GM12878 (cell line): ENCODE results near the gene PRM1. TPM values are rescaled to one million over a fixed set of nuclear protein-coding genes. Genes with fewer than 3 reads are reported as not detected.
A peak's percentile ranks its signal among the peaks of the same experiment; 100 is the strongest.

Experiments
- BRCA1 ChIP-seq: IDR thresholded peaks from 2 replicates; pipeline ENCODE4 v1.6.1; 2011; ENCODE audit warnings: low read depth, low read length, improper control_type of control experiment
- ESRRA ChIP-seq: IDR thresholded peaks from 2 replicates; pipeline ENCODE4 v1.6.1; 2012; ENCODE audit warnings: mild to moderate bottlenecking, low read length, improper control_type of control experiment
- HDGF ChIP-seq: fragments of 450-650 bp; IDR thresholded peaks from 2 replicates; pipeline ENCODE4 v1.6.1; 2016; ENCODE audit warnings: antibody characterized with exemption
- SMAD5 ChIP-seq: IDR thresholded peaks from 2 replicates; pipeline ENCODE4 v1.6.1; 2016; ENCODE audit warnings: antibody characterized with exemption, low read depth
- SREBF1 ChIP-seq: IDR thresholded peaks from 2 replicates; pipeline ENCODE4 v1.6.1; 2012; ENCODE audit warnings: mild to moderate bottlenecking, low read length
- polyA plus RNA-seq, 11 experiments: library from polyadenylated mRNA; depleted of rRNA in 4 of 11; unstranded in 6 of 11; stranded (reverse) in 5 of 11; fragments of >200 nt; fragmentation: Nextera tagmentation in 4 of 11; fragmentation: Illumina TruSeq in 1 of 11; extraction: Ambion mirVana in 4 of 11; extraction: Trizol in 1 of 11; gene quantifications; 1 replicate in 1 of 11; 2 replicates in 10 of 11; pipeline versions ENCODE4 v1.2.1 to v1.2.3, GENCODE V29; 2011 to 2016; ENCODE audit warnings: inconsistent platforms in 2 of 11, missing spikeins in 2 of 11, low read depth in 1 of 11
- total RNA-seq, 4 experiments: library from RNA; depleted of rRNA in 3 of 4; stranded (reverse); fragments of >200 nt in 3 of 4; fragmentation: Illumina TruSeq in 1 of 4; extraction: Trizol in 1 of 4; gene quantifications; 2 replicates each; pipeline versions ENCODE4 v1.2.1 to v1.2.3, GENCODE V29; 2013 to 2021
- TF ChIP-seq, protein P1 (sequence below): IDR thresholded peaks from 2 replicates; pipeline ENCODE4 v1.6.1; 2011; ENCODE audit warnings: borderline replicate concordance, low read depth, mild to moderate bottlenecking, moderate library complexity, low read length; ENCODE audit not compliant: insufficient read depth, poor library complexity, severe bottlenecking
- TF ChIP-seq, protein P2 (sequence below): fragments of 450-650 bp; IDR thresholded peaks from 2 replicates; pipeline ENCODE4 v1.6.1; 2014; ENCODE audit warnings: mild to moderate bottlenecking
- TF ChIP-seq, protein P3 (sequence below): fragments of 450-650 bp; IDR thresholded peaks from 2 replicates; pipeline ENCODE4 v1.6.1; 2017; ENCODE audit warnings: mild to moderate bottlenecking, moderate library complexity
- TF ChIP-seq, protein P4 (sequence below): fragments of 450-650 bp; IDR thresholded peaks from 2 replicates; pipeline ENCODE4 v1.6.1; 2016; ENCODE audit warnings: mild to moderate bottlenecking
- TF ChIP-seq, protein P5 (sequence below): IDR thresholded peaks from 2 replicates; pipeline ENCODE4 v1.6.1; 2012; ENCODE audit warnings: improper control_type of control experiment, low read depth, low read length; ENCODE audit not compliant: insufficient replicate concordance
- TF ChIP-seq, protein P6 (sequence below): fragments of 450-650 bp; IDR thresholded peaks from 2 replicates; pipeline ENCODE4 v1.6.1; 2018; ENCODE audit warnings: mild to moderate bottlenecking, low read depth, moderate library complexity; ENCODE audit not compliant: partially characterized antibody

Gene PRM1
- total and polyA plus RNA-seq, 10 of the 15 experiments (the other 5 are each of a cell fraction or from before 2014, with no cell fraction given) = 0.20 TPM; not detected in 9

GRCh38 chr16:11254913-11255736, 26.0 kb downstream of the PRM1 start (continued):
- TF ChIP-seq, protein P1, sequence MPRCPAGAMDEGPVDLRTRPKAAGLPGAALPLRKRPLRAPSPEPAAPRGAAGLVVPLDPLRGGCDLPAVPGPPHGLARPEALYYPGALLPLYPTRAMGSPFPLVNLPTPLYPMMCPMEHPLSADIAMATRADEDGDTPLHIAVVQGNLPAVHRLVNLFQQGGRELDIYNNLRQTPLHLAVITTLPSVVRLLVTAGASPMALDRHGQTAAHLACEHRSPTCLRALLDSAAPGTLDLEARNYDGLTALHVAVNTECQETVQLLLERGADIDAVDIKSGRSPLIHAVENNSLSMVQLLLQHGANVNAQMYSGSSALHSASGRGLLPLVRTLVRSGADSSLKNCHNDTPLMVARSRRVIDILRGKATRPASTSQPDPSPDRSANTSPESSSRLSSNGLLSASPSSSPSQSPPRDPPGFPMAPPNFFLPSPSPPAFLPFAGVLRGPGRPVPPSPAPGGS = no peak
- TF ChIP-seq, protein P2, sequence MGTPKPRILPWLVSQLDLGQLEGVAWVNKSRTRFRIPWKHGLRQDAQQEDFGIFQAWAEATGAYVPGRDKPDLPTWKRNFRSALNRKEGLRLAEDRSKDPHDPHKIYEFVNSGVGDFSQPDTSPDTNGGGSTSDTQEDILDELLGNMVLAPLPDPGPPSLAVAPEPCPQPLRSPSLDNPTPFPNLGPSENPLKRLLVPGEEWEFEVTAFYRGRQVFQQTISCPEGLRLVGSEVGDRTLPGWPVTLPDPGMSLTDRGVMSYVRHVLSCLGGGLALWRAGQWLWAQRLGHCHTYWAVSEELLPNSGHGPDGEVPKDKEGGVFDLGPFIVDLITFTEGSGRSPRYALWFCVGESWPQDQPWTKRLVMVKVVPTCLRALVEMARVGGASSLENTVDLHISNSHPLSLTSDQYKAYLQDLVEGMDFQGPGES = no peak
- no peak; the same call in 1 of the 2 replicates for TF ChIP-seq SMAD5
- no peak for TF ChIP-seq SREBF1
- TF ChIP-seq, protein P3, sequence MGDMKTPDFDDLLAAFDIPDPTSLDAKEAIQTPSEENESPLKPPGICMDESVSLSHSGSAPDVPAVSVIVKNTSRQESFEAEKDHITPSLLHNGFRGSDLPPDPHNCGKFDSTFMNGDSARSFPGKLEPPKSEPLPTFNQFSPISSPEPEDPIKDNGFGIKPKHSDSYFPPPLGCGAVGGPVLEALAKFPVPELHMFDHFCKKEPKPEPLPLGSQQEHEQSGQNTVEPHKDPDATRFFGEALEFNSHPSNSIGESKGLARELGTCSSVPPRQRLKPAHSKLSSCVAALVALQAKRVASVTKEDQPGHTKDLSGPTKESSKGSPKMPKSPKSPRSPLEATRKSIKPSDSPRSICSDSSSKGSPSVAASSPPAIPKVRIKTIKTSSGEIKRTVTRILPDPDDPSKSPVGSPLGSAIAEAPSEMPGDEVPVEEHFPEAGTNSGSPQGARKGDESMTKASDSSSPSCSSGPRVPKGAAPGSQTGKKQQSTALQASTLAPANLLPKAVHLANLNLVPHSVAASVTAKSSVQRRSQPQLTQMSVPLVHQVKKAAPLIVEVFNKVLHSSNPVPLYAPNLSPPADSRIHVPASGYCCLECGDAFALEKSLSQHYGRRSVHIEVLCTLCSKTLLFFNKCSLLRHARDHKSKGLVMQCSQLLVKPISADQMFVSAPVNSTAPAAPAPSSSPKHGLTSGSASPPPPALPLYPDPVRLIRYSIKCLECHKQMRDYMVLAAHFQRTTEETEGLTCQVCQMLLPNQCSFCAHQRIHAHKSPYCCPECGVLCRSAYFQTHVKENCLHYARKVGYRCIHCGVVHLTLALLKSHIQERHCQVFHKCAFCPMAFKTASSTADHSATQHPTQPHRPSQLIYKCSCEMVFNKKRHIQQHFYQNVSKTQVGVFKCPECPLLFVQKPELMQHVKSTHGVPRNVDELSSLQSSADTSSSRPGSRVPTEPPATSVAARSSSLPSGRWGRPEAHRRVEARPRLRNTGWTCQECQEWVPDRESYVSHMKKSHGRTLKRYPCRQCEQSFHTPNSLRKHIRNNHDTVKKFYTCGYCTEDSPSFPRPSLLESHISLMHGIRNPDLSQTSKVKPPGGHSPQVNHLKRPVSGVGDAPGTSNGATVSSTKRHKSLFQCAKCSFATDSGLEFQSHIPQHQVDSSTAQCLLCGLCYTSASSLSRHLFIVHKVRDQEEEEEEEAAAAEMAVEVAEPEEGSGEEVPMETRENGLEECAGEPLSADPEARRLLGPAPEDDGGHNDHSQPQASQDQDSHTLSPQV = no peak
- TF ChIP-seq, protein P4, sequence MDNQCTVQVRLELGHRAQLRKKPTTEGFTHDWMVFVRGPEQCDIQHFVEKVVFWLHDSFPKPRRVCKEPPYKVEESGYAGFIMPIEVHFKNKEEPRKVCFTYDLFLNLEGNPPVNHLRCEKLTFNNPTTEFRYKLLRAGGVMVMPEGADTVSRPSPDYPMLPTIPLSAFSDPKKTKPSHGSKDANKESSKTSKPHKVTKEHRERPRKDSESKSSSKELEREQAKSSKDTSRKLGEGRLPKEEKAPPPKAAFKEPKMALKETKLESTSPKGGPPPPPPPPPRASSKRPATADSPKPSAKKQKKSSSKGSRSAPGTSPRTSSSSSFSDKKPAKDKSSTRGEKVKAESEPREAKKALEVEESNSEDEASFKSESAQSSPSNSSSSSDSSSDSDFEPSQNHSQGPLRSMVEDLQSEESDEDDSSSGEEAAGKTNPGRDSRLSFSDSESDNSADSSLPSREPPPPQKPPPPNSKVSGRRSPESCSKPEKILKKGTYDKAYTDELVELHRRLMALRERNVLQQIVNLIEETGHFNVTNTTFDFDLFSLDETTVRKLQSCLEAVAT = 0 out of 2 replicates have a peak, but pooled peaks have one; percentile 15
- TF ChIP-seq, protein P5, sequence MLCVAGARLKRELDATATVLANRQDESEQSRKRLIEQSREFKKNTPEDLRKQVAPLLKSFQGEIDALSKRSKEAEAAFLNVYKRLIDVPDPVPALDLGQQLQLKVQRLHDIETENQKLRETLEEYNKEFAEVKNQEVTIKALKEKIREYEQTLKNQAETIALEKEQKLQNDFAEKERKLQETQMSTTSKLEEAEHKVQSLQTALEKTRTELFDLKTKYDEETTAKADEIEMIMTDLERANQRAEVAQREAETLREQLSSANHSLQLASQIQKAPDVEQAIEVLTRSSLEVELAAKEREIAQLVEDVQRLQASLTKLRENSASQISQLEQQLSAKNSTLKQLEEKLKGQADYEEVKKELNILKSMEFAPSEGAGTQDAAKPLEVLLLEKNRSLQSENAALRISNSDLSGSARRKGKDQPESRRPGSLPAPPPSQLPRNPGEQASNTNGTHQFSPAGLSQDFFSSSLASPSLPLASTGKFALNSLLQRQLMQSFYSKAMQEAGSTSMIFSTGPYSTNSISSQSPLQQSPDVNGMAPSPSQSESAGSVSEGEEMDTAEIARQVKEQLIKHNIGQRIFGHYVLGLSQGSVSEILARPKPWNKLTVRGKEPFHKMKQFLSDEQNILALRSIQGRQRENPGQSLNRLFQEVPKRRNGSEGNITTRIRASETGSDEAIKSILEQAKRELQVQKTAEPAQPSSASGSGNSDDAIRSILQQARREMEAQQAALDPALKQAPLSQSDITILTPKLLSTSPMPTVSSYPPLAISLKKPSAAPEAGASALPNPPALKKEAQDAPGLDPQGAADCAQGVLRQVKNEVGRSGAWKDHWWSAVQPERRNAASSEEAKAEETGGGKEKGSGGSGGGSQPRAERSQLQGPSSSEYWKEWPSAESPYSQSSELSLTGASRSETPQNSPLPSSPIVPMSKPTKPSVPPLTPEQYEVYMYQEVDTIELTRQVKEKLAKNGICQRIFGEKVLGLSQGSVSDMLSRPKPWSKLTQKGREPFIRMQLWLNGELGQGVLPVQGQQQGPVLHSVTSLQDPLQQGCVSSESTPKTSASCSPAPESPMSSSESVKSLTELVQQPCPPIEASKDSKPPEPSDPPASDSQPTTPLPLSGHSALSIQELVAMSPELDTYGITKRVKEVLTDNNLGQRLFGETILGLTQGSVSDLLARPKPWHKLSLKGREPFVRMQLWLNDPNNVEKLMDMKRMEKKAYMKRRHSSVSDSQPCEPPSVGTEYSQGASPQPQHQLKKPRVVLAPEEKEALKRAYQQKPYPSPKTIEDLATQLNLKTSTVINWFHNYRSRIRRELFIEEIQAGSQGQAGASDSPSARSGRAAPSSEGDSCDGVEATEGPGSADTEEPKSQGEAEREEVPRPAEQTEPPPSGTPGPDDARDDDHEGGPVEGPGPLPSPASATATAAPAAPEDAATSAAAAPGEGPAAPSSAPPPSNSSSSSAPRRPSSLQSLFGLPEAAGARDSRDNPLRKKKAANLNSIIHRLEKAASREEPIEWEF = no peak
- TF ChIP-seq BRCA1 = no peak
- TF ChIP-seq ESRRA = no peak
- no peak for TF ChIP-seq HDGF
- TF ChIP-seq, protein P6, sequence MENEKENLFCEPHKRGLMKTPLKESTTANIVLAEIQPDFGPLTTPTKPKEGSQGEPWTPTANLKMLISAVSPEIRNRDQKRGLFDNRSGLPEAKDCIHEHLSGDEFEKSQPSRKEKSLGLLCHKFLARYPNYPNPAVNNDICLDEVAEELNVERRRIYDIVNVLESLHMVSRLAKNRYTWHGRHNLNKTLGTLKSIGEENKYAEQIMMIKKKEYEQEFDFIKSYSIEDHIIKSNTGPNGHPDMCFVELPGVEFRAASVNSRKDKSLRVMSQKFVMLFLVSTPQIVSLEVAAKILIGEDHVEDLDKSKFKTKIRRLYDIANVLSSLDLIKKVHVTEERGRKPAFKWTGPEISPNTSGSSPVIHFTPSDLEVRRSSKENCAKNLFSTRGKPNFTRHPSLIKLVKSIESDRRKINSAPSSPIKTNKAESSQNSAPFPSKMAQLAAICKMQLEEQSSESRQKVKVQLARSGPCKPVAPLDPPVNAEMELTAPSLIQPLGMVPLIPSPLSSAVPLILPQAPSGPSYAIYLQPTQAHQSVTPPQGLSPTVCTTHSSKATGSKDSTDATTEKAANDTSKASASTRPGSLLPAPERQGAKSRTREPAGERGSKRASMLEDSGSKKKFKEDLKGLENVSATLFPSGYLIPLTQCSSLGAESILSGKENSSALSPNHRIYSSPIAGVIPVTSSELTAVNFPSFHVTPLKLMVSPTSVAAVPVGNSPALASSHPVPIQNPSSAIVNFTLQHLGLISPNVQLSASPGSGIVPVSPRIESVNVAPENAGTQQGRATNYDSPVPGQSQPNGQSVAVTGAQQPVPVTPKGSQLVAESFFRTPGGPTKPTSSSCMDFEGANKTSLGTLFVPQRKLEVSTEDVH = no peak
